ENCODE measurements around the gene LPP.

LPP gene

GRCh38 chr3:188310270-188310710, 156.3 kb downstream of the LPP start:
- Mint-ChIP-seq H3K4me1 (ENCODE audit: low read depth in 2 of 2) (peaks cover 12 to 20% of the 10 kb centered on the region in 2 donors), H3K4me3 (peak overlapping the region; percentile 26 to 42), H3K27ac (peak overlapping the region in 1 of 2 donors; percentile 14), H3K9me3 (no peaks in the 10 kb centered on the region), H3K36me3 (ENCODE audit: insufficient read depth) (no peaks in the 10 kb centered on the region), H3K27me3 (no peaks in the 10 kb centered on the region)
- DNase-seq: no peak
- no peak for ATAC-seq (replicated peaks)

GRCh38 chr3:188315553-188315952, 161.6 kb downstream of the LPP start:
- Mint-ChIP-seq H3K9me3 (no peaks in the 10 kb centered on the region), H3K36me3 (ENCODE audit: insufficient read depth) (no peaks in the 10 kb centered on the region), H3K4me3 (no peak overlapping the region), H3K4me1 (ENCODE audit: low read depth in 2 of 2) (peaks cover 9 to 11% of the 10 kb centered on the region in 2 donors), H3K27me3 (no peaks in the 10 kb centered on the region), H3K27ac (no peak overlapping the region)
- DNase-seq: no peak
- ATAC-seq (replicated peaks): no peak

GRCh38 chr3:188316021-188316722, 162.2 kb downstream of the LPP start:
- Mint-ChIP-seq H3K27ac (no peak overlapping the region), H3K4me1 (ENCODE audit: low read depth in 2 of 2) (peaks cover 9 to 11% of the 10 kb centered on the region in 2 donors), H3K9me3 (no peaks in the 10 kb centered on the region), H3K4me3 (no peak overlapping the region), H3K27me3 (no peaks in the 10 kb centered on the region), H3K36me3 (ENCODE audit: insufficient read depth) (no peaks in the 10 kb centered on the region)
- ATAC-seq (replicated peaks): no peak
- no peak for DNase-seq

- no peaks in the 10 kb centered on the region for H3K9me3 Mint-ChIP-seq
- H3K4me1 Mint-ChIP-seq (ENCODE audit: low read depth in 2 of 2): peaks cover 9 to 11% of the 10 kb centered on the region in 2 donors
- H3K27me3 Mint-ChIP-seq: no peaks in the 10 kb centered on the region
- no peak for DNase-seq
- H3K27ac Mint-ChIP-seq: no peak overlapping the region
- ATAC-seq (replicated peaks): no peak
- H3K36me3 Mint-ChIP-seq (ENCODE audit: insufficient read depth): no peaks in the 10 kb centered on the region
- no peak overlapping the region for H3K4me3 Mint-ChIP-seq
Observed at GRCh38 chr3:188316723-188317070, 162.7 kb downstream of the LPP start.

GRCh38 chr3:188319569-188319968, 165.6 kb downstream of the LPP start:
- H3K27me3 Mint-ChIP-seq: no peaks in the 10 kb centered on the region
- H3K36me3 Mint-ChIP-seq (ENCODE audit: insufficient read depth): no peaks in the 10 kb centered on the region
- ATAC-seq (replicated peaks) (no peak), DNase-seq (no peak)
- no peak overlapping the region for H3K4me3 Mint-ChIP-seq
- H3K4me1 Mint-ChIP-seq (ENCODE audit: low read depth in 2 of 2): peaks cover 31 to 37% of the 10 kb centered on the region in 2 donors
- peaks cover 0 to 1% of the 10 kb centered on the region in 2 donors for H3K9me3 Mint-ChIP-seq
- no peak overlapping the region for H3K27ac Mint-ChIP-seq

GRCh38 chr3:188320757-188321156, 166.8 kb downstream of the LPP start:
- no peak for DNase-seq
- Mint-ChIP-seq H3K27me3 (no peaks in the 10 kb centered on the region), H3K36me3 (ENCODE audit: insufficient read depth) (no peaks in the 10 kb centered on the region), H3K9me3 (peaks cover 0 to 1% of the 10 kb centered on the region in 2 donors), H3K27ac (no peak overlapping the region), H3K4me3 (no peak overlapping the region), H3K4me1 (ENCODE audit: low read depth in 2 of 2) (peaks cover 34 to 44% of the 10 kb centered on the region in 2 donors)
- ATAC-seq (replicated peaks): no peak

GRCh38 chr3:188321258-188321657, 167.3 kb downstream of the LPP start:
- DNase-seq (no peak), ATAC-seq (replicated peaks) (no peak)
- H3K4me1 Mint-ChIP-seq (ENCODE audit: low read depth in 2 of 2): peaks cover 37 to 47% of the 10 kb centered on the region in 2 donors
- H3K4me3 Mint-ChIP-seq: no peak overlapping the region
- no peaks in the 10 kb centered on the region for H3K27me3 Mint-ChIP-seq
- H3K9me3 Mint-ChIP-seq: peaks cover 0 to 1% of the 10 kb centered on the region in 2 donors
- no peaks in the 10 kb centered on the region for H3K36me3 Mint-ChIP-seq (ENCODE audit: insufficient read depth)
- H3K27ac Mint-ChIP-seq: no peak overlapping the region

- H3K9me3 Mint-ChIP-seq: peaks cover 0 to 1% of the 10 kb centered on the region in 2 donors
- ATAC-seq (replicated peaks): no peak
- peaks cover 33 to 43% of the 10 kb centered on the region in 2 donors for H3K4me1 Mint-ChIP-seq (ENCODE audit: low read depth in 2 of 2)
- H3K27ac Mint-ChIP-seq: peak overlapping the region; percentile 79 to 92
- H3K4me3 Mint-ChIP-seq: peak overlapping the region; percentile 47 to 49
- H3K27me3 Mint-ChIP-seq: no peaks in the 10 kb centered on the region
- H3K36me3 Mint-ChIP-seq (ENCODE audit: insufficient read depth): no peaks in the 10 kb centered on the region
- DNase-seq: no peak
Observed at GRCh38 chr3:188322135-188322887, 168.4 kb downstream of the LPP start.

- no peaks in the 10 kb centered on the region for H3K36me3 Mint-ChIP-seq (ENCODE audit: insufficient read depth)
- ATAC-seq (replicated peaks): peak; percentile 97
- H3K9me3 Mint-ChIP-seq: peaks cover 0 to 1% of the 10 kb centered on the region in 2 donors
- peaks cover 31 to 38% of the 10 kb centered on the region in 2 donors for H3K4me1 Mint-ChIP-seq (ENCODE audit: low read depth in 2 of 2)
- no peaks in the 10 kb centered on the region for H3K27me3 Mint-ChIP-seq
- peak; percentile 13 to 19 (median 18) for DNase-seq
- H3K27ac Mint-ChIP-seq: peak overlapping the region; percentile 79 to 92
- peak overlapping the region; percentile 47 to 49 for H3K4me3 Mint-ChIP-seq
Observed at GRCh38 chr3:188323067-188323842, 169.3 kb downstream of the LPP start.

- ATAC-seq (replicated peaks) (no peak), DNase-seq (no peak)
- Mint-ChIP-seq H3K9me3 (peaks cover 0 to 1% of the 10 kb centered on the region in 2 donors), H3K4me3 (no peak overlapping the region), H3K4me1 (ENCODE audit: low read depth in 2 of 2) (peaks cover 35 to 52% of the 10 kb centered on the region in 2 donors), H3K27ac (no peak overlapping the region), H3K36me3 (ENCODE audit: insufficient read depth) (no peaks in the 10 kb centered on the region), H3K27me3 (no peaks in the 10 kb centered on the region)
Observed at GRCh38 chr3:188326111-188326510, 172.2 kb downstream of the LPP start.

GRCh38 chr3:188326968-188327367, 173.0 kb downstream of the LPP start:
- no peaks in the 10 kb centered on the region for H3K36me3 Mint-ChIP-seq (ENCODE audit: insufficient read depth)
- H3K4me3 Mint-ChIP-seq: no peak overlapping the region
- no peak for ATAC-seq (replicated peaks)

GRCh38 chr3:188327433-188327832, 173.5 kb downstream of the LPP start:
- no peaks in the 10 kb centered on the region for H3K36me3 Mint-ChIP-seq (ENCODE audit: insufficient read depth)
- no peak for ATAC-seq (replicated peaks)

More at GRCh38 chr3:188326968-188327367, 173.0 kb downstream of the LPP start:
- H3K4me1 Mint-ChIP-seq (ENCODE audit: low read depth in 2 of 2): peaks cover 35 to 57% of the 10 kb centered on the region in 2 donors
- no peaks in the 10 kb centered on the region for H3K27me3 Mint-ChIP-seq
- H3K9me3 Mint-ChIP-seq: peaks cover 0 to 1% of the 10 kb centered on the region in 2 donors
- no peak for DNase-seq
- H3K27ac Mint-ChIP-seq: peak overlapping the region in 1 of 2 donors; percentile 41

GRCh38 chr3:188330138-188330537, 176.2 kb downstream of the LPP start:
- Mint-ChIP-seq H3K27ac (peak overlapping the region; percentile 14 to 31), H3K27me3 (no peaks in the 10 kb centered on the region), H3K36me3 (ENCODE audit: insufficient read depth) (no peaks in the 10 kb centered on the region), H3K4me1 (ENCODE audit: low read depth in 2 of 2) (peaks cover 11 to 28% of the 10 kb centered on the region in 2 donors), H3K9me3 (no peaks in the 10 kb centered on the region), H3K4me3 (peak overlapping the region in 1 of 2 donors; percentile 32)
- DNase-seq: no peak
- no peak for ATAC-seq (replicated peaks)

More at GRCh38 chr3:188327433-188327832, 173.5 kb downstream of the LPP start:
- Mint-ChIP-seq H3K27ac (no peak overlapping the region), H3K9me3 (peaks cover 0 to 1% of the 10 kb centered on the region in 2 donors), H3K4me1 (ENCODE audit: low read depth in 2 of 2) (peaks cover 32 to 53% of the 10 kb centered on the region in 2 donors), H3K27me3 (no peaks in the 10 kb centered on the region), H3K4me3 (no peak overlapping the region)
- DNase-seq: no peak
